Fibroblast of skin of abdomen (primary cell): Measurements from ENCODE around the gene CCDC192.
"Not testable (repeated sequence)": the region's sequence is repeated elsewhere in the genome, so short reads cannot be mapped to it uniquely, and the experiment has no call there.

Experiments used
- DNase-seq: peaks from one replicate; pipeline ENCODE4 v3.0.0-alpha.2; 2013

CCDC192 gene

GRCh38 chr5:127699416-127699815 is 3.8 kb upstream of the CCDC192 start:
- no peak for DNase-seq

GRCh38 chr5:127700237-127700766 is 2.9 kb upstream of the CCDC192 start:
- no peak for DNase-seq

GRCh38 chr5:127702434-127702833 is 757 bp upstream of the CCDC192 start:
- DNase-seq, result no peak

GRCh38 chr5:127705120-127705892 is 2.1 kb downstream of the CCDC192 start:
- DNase-seq, result peak; percentile 77

- no peak for DNase-seq
Measured at GRCh38 chr5:127706691-127707090, 3.5 kb downstream of the CCDC192 start.

- DNase-seq, result no peak
Measured at GRCh38 chr5:127707209-127707608, 4.0 kb downstream of the CCDC192 start.

- DNase-seq, result not testable (repeated sequence)
Measured at GRCh38 chr5:127713083-127713482, 9.9 kb downstream of the CCDC192 start.

- no peak for DNase-seq
Measured at GRCh38 chr5:127718181-127718580, 15.0 kb downstream of the CCDC192 start.

GRCh38 chr5:127723571-127723970 is 20.4 kb downstream of the CCDC192 start:
- DNase-seq, result no peak

- no peak for DNase-seq
Measured at GRCh38 chr5:127725673-127726072, 22.5 kb downstream of the CCDC192 start.

GRCh38 chr5:127732963-127733362 is 29.8 kb downstream of the CCDC192 start:
- no peak for DNase-seq

- not testable (repeated sequence) for DNase-seq
Measured at GRCh38 chr5:127739348-127739747, 36.2 kb downstream of the CCDC192 start.

GRCh38 chr5:127739807-127740384 is 36.7 kb downstream of the CCDC192 start:
- no peak for DNase-seq

GRCh38 chr5:127741412-127741811 is 38.2 kb downstream of the CCDC192 start:
- DNase-seq, result no peak

GRCh38 chr5:127744241-127744640 is 41.0 kb downstream of the CCDC192 start:
- DNase-seq, result no peak

GRCh38 chr5:127746756-127747155 is 43.6 kb downstream of the CCDC192 start:
- peak; percentile 38 for DNase-seq

GRCh38 chr5:127752503-127753265 is 49.5 kb downstream of the CCDC192 start:
- peak; percentile 41 for DNase-seq

- peak; percentile 77 for DNase-seq
Measured at GRCh38 chr5:127754259-127754658, 51.1 kb downstream of the CCDC192 start.

- DNase-seq, result no peak
Measured at GRCh38 chr5:127754706-127755105, 51.5 kb downstream of the CCDC192 start.

- DNase-seq, result peak; percentile 68
Measured at GRCh38 chr5:127757576-127757975, 54.4 kb downstream of the CCDC192 start.

- no peak for DNase-seq
Measured at GRCh38 chr5:127758766-127759283, 55.6 kb downstream of the CCDC192 start.

- DNase-seq, result no peak
Measured at GRCh38 chr5:127761869-127762268, 58.7 kb downstream of the CCDC192 start.

GRCh38 chr5:127762412-127762811 is 59.2 kb downstream of the CCDC192 start:
- DNase-seq, result no peak
